Hepatocyte (in vitro differentiated cells): ENCODE data around the gene CCDC69.

Experiments
- EZH2 ChIP-seq: fragments of 200-600 bp; sonication (generic); IDR thresholded peaks from 2 replicates; pipeline ENCODE4 v1.6.1; 2016; ENCODE audit warnings: antibody characterized with exemption, mild to moderate bottlenecking, borderline replicate concordance
- TF ChIP-seq, protein P1 (sequence below): fragments of 200-600 bp; sonication (generic); IDR thresholded peaks from 2 replicates; pipeline ENCODE4 v1.5.1; 2016; ENCODE audit warnings: antibody characterized with exemption, mild to moderate bottlenecking; ENCODE audit not compliant: poor library complexity

DNA sequence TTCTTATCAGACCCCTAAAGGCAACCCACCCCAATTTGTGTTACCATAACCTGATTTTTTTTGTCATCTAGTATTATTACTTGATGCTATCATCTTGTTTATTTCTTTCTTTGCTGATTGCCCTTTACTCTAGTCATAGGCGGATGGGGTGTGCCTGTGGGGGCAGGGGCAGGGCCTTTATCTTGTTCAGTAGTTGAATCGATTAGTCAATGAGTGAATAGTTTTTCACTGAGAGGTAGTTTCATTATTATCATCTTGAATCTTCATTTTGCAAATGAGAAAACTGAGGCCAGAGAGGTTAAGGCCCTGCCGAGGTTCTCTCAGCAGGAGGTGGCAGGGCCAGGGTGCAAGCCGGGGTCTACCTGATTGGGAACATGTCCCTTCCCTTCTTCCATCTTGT, 19.7 kb upstream of the CCDC69 start:
- TF ChIP-seq, protein P1, sequence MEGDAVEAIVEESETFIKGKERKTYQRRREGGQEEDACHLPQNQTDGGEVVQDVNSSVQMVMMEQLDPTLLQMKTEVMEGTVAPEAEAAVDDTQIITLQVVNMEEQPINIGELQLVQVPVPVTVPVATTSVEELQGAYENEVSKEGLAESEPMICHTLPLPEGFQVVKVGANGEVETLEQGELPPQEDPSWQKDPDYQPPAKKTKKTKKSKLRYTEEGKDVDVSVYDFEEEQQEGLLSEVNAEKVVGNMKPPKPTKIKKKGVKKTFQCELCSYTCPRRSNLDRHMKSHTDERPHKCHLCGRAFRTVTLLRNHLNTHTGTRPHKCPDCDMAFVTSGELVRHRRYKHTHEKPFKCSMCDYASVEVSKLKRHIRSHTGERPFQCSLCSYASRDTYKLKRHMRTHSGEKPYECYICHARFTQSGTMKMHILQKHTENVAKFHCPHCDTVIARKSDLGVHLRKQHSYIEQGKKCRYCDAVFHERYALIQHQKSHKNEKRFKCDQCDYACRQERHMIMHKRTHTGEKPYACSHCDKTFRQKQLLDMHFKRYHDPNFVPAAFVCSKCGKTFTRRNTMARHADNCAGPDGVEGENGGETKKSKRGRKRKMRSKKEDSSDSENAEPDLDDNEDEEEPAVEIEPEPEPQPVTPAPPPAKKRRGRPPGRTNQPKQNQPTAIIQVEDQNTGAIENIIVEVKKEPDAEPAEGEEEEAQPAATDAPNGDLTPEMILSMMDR: no peak
- TF ChIP-seq EZH2: no peak
